SK-N-SH treated with all-trans-retinoic acid at 6 μM for 48 hours (cell line): Measurements from ENCODE around the gene PTPRN2.

Experiments used
- ATAC-seq: fragments of 200-7000 bp; cut with Tn5 transposase; 3 replicates; pipeline ENCODE4 v1.9.1; 2020; ENCODE audit warnings: mild to moderate bottlenecking, moderate library complexity
- CSDC2 ChIP-seq: fragments of 250-450 bp; sonication (Bioruptor Pico); IDR thresholded peaks from 2 replicates; pipeline ENCODE4 v1.5.0; 2020; ENCODE audit warnings: mild to moderate bottlenecking, moderate library complexity
- ESRRG ChIP-seq: fragments of 250-450 bp; sonication (Bioruptor Pico); IDR thresholded peaks from 2 replicates; pipeline ENCODE4 v1.6.1; 2021; ENCODE audit warnings: mild to moderate bottlenecking
- GLIS3 ChIP-seq: fragments of 250-450 bp; sonication (Bioruptor Pico); IDR thresholded peaks from 2 replicates; pipeline ENCODE4 v1.5.0; 2020; ENCODE audit warnings: mild to moderate bottlenecking, moderate library complexity
- ISL1 ChIP-seq: fragments of 250-450 bp; sonication (Bioruptor Pico); IDR thresholded peaks from 2 replicates; pipeline ENCODE4 v2.1.2; 2022; ENCODE audit warnings: mild to moderate bottlenecking, moderate library complexity
- OSR1 ChIP-seq: fragments of 250-450 bp; sonication (Bioruptor Pico); IDR thresholded peaks from 2 replicates; pipeline ENCODE4 v1.8.0; 2022; ENCODE audit warnings: moderate library complexity, mild to moderate bottlenecking, inconsistent platforms
- PPARA ChIP-seq: fragments of 250-450 bp; sonication (Bioruptor Pico); IDR thresholded peaks from 2 replicates; pipeline ENCODE4 v1.5.0; 2020; ENCODE audit warnings: mild to moderate bottlenecking, borderline replicate concordance
- RARB ChIP-seq: fragments of 250-450 bp; sonication (Bioruptor Pico); IDR thresholded peaks from 2 replicates; pipeline ENCODE4 v1.8.0; 2021; ENCODE audit warnings: mild to moderate bottlenecking, moderate library complexity
- TCF4 ChIP-seq: fragments of 250-450 bp; sonication (Bioruptor Pico); IDR thresholded peaks from 2 replicates; pipeline ENCODE4 v1.8.0; 2021; ENCODE audit warnings: mild to moderate bottlenecking, moderate library complexity, borderline replicate concordance
- TOX ChIP-seq: fragments of 250-450 bp; sonication (Bioruptor Pico); IDR thresholded peaks from 2 replicates; pipeline ENCODE4 v1.8.0; 2021; ENCODE audit warnings: mild to moderate bottlenecking, moderate library complexity, borderline replicate concordance
- ZC3H10 ChIP-seq: fragments of 250-450 bp; sonication (Bioruptor Pico); IDR thresholded peaks from 2 replicates; pipeline ENCODE4 v1.5.1; 2021; ENCODE audit warnings: mild to moderate bottlenecking, moderate library complexity
- ZFP3 ChIP-seq: fragments of 250-450 bp; sonication (Bioruptor Pico); IDR thresholded peaks from 2 replicates; pipeline ENCODE4 v1.5.0; 2020; ENCODE audit warnings: mild to moderate bottlenecking, moderate library complexity
- ZFP30 ChIP-seq: fragments of 450-650 bp; formaldehyde crosslinking; IDR thresholded peaks from 2 replicates; pipeline ENCODE4 v1.5.0; 2022; ENCODE audit warnings: mild to moderate bottlenecking, moderate library complexity
- ZNF565 ChIP-seq: fragments of 450-650 bp; formaldehyde crosslinking; conservative IDR thresholded peaks from 2 replicates; pipeline ENCODE4 v1.5.0; 2020; ENCODE audit warnings: low read depth, mild to moderate bottlenecking, moderate library complexity
- ZNF70 ChIP-seq: fragments of 450-650 bp; formaldehyde crosslinking; IDR thresholded peaks from 2 replicates; pipeline ENCODE4 v1.5.0; 2020; ENCODE audit warnings: mild to moderate bottlenecking, moderate library complexity
- ZNF8 ChIP-seq: fragments of 450-650 bp; formaldehyde crosslinking; IDR thresholded peaks from 2 replicates; pipeline ENCODE4 v1.5.0; 2020; ENCODE audit warnings: mild to moderate bottlenecking, moderate library complexity
- TF ChIP-seq, protein P1 (sequence below): fragments of 250-450 bp; sonication (Bioruptor Pico); IDR thresholded peaks from 2 replicates; pipeline ENCODE4 v1.5.1; 2020; ENCODE audit warnings: low read depth, mild to moderate bottlenecking, moderate library complexity
- TF ChIP-seq, protein P2 (sequence below): fragments of 250-450 bp; sonication (Bioruptor Pico); IDR thresholded peaks from 2 replicates; pipeline ENCODE4 v1.8.0; 2020; ENCODE audit warnings: mild to moderate bottlenecking, moderate library complexity, borderline replicate concordance
- TF ChIP-seq, protein P3 (sequence below): fragments of 250-450 bp; sonication (Bioruptor Pico); IDR thresholded peaks from 2 replicates; pipeline ENCODE4 v1.8.0; 2021; ENCODE audit warnings: low read depth, mild to moderate bottlenecking, moderate library complexity, borderline replicate concordance
- TF ChIP-seq, protein P4 (sequence below): fragments of 250-450 bp; sonication (Bioruptor Pico); IDR thresholded peaks from 2 replicates; pipeline ENCODE4 v1.5.0; 2020; ENCODE audit warnings: mild to moderate bottlenecking, moderate library complexity
- TF ChIP-seq, protein P5 (sequence below): fragments of 250-450 bp; sonication (Bioruptor Pico); IDR thresholded peaks from 2 replicates; pipeline ENCODE4 v1.5.1; 2021; ENCODE audit warnings: mild to moderate bottlenecking, moderate library complexity

PTPRN2 gene

DNA sequence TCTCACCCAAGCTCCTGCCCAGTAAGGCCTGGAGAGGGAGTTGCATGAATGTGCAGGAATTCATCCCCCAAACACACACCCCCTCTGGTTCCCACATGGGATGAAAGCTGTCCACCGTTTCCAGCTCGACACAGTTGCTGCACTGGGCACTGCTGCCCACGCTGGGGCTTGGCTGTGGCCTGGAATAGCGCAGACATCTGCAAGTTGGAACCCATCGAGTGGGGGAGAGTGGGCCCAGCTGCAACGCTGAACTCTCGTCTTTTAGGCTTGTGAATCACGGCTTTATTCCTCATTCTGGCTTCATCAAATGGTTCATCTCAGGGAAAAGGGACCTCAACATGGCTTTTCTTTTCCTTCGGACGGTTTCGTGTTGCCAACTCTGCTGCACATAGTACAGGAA lies 986.1 kb downstream of the PTPRN2 start:
- no peak for ATAC-seq
- TF ChIP-seq, protein P1, sequence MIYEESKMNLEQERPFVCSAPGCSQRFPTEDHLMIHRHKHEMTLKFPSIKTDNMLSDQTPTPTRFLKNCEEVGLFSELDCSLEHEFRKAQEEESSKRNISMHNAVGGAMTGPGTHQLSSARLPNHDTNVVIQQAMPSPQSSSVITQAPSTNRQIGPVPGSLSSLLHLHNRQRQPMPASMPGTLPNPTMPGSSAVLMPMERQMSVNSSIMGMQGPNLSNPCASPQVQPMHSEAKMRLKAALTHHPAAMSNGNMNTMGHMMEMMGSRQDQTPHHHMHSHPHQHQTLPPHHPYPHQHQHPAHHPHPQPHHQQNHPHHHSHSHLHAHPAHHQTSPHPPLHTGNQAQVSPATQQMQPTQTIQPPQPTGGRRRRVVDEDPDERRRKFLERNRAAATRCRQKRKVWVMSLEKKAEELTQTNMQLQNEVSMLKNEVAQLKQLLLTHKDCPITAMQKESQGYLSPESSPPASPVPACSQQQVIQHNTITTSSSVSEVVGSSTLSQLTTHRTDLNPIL (CRISPR knock-in tag): no peak
- TF ChIP-seq, protein P2, sequence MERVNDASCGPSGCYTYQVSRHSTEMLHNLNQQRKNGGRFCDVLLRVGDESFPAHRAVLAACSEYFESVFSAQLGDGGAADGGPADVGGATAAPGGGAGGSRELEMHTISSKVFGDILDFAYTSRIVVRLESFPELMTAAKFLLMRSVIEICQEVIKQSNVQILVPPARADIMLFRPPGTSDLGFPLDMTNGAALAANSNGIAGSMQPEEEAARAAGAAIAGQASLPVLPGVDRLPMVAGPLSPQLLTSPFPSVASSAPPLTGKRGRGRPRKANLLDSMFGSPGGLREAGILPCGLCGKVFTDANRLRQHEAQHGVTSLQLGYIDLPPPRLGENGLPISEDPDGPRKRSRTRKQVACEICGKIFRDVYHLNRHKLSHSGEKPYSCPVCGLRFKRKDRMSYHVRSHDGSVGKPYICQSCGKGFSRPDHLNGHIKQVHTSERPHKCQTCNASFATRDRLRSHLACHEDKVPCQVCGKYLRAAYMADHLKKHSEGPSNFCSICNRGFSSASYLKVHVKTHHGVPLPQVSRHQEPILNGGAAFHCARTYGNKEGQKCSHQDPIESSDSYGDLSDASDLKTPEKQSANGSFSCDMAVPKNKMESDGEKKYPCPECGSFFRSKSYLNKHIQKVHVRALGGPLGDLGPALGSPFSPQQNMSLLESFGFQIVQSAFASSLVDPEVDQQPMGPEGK (CRISPR knock-in tag): no peak
- TF ChIP-seq ZNF565 (CRISPR knock-in tag): no peak
- TF ChIP-seq PPARA: no peak
- no peak for TF ChIP-seq ZC3H10
- TF ChIP-seq TCF4: no peak
- TF ChIP-seq ZNF8 (CRISPR knock-in tag): no peak
- TF ChIP-seq ZFP3 (CRISPR knock-in tag): no peak
- no peak for TF ChIP-seq ZNF70 (CRISPR knock-in tag)
- no peak for TF ChIP-seq RARB
- TF ChIP-seq TOX (CRISPR knock-in tag): no peak
- TF ChIP-seq GLIS3 (CRISPR knock-in tag): no peak
- TF ChIP-seq, protein P3, sequence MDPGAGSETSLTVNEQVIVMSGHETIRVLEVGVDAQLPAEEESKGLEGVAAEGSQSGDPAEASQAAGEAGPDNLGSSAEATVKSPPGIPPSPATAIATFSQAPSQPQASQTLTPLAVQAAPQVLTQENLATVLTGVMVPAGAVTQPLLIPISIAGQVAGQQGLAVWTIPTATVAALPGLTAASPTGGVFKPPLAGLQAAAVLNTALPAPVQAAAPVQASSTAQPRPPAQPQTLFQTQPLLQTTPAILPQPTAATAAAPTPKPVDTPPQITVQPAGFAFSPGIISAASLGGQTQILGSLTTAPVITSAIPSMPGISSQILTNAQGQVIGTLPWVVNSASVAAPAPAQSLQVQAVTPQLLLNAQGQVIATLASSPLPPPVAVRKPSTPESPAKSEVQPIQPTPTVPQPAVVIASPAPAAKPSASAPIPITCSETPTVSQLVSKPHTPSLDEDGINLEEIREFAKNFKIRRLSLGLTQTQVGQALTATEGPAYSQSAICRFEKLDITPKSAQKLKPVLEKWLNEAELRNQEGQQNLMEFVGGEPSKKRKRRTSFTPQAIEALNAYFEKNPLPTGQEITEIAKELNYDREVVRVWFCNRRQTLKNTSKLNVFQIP: no peak
- TF ChIP-seq CSDC2 (CRISPR knock-in tag): no peak
- TF ChIP-seq, all 23 proteins: peak for 0

DNA sequence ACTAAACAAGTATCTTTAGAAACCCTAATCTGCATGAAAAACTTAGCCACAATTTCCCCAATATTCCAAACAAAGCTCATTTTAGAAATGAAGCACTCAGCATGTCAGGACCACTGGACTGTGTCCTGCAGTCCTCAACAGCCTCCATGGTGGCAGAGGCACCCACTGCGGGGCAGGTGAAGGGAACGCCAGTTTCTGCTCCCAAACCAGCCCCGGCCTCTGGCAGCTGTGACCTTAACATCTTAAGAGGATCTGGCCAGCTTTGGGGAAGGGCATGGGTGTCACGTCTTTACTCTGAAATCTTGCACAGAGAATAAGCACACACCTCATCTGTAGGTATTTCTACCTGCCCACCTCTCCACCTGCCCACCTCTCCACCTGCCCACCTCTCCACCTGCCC lies 988.1 kb downstream of the PTPRN2 start:
- ATAC-seq: no peak
- TF ChIP-seq ZNF70 (CRISPR knock-in tag): no peak
- no peak for TF ChIP-seq ZFP3 (CRISPR knock-in tag)
- TF ChIP-seq RARB: no peak
- TF ChIP-seq, protein P4, sequence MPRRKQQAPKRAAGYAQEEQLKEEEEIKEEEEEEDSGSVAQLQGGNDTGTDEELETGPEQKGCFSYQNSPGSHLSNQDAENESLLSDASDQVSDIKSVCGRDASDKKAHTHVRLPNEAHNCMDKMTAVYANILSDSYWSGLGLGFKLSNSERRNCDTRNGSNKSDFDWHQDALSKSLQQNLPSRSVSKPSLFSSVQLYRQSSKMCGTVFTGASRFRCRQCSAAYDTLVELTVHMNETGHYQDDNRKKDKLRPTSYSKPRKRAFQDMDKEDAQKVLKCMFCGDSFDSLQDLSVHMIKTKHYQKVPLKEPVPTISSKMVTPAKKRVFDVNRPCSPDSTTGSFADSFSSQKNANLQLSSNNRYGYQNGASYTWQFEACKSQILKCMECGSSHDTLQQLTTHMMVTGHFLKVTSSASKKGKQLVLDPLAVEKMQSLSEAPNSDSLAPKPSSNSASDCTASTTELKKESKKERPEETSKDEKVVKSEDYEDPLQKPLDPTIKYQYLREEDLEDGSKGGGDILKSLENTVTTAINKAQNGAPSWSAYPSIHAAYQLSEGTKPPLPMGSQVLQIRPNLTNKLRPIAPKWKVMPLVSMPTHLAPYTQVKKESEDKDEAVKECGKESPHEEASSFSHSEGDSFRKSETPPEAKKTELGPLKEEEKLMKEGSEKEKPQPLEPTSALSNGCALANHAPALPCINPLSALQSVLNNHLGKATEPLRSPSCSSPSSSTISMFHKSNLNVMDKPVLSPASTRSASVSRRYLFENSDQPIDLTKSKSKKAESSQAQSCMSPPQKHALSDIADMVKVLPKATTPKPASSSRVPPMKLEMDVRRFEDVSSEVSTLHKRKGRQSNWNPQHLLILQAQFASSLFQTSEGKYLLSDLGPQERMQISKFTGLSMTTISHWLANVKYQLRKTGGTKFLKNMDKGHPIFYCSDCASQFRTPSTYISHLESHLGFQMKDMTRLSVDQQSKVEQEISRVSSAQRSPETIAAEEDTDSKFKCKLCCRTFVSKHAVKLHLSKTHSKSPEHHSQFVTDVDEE: no peak
- no peak for TF ChIP-seq OSR1 (CRISPR knock-in tag)
- no peak for TF ChIP-seq TCF4
- TF ChIP-seq, protein P5, sequence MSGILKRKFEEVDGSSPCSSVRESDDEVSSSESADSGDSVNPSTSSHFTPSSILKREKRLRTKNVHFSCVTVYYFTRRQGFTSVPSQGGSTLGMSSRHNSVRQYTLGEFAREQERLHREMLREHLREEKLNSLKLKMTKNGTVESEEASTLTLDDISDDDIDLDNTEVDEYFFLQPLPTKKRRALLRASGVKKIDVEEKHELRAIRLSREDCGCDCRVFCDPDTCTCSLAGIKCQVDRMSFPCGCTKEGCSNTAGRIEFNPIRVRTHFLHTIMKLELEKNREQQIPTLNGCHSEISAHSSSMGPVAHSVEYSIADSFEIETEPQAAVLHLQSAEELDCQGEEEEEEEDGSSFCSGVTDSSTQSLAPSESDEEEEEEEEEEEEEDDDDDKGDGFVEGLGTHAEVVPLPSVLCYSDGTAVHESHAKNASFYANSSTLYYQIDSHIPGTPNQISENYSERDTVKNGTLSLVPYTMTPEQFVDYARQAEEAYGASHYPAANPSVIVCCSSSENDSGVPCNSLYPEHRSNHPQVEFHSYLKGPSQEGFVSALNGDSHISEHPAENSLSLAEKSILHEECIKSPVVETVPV (CRISPR knock-in tag): no peak
- TF ChIP-seq ZNF565 (CRISPR knock-in tag): no peak
- TF ChIP-seq, protein P2 (CRISPR knock-in tag): no peak
- TF ChIP-seq ISL1: no peak
- no peak for TF ChIP-seq PPARA
- TF ChIP-seq ZFP30 (CRISPR knock-in tag): no peak

DNA sequence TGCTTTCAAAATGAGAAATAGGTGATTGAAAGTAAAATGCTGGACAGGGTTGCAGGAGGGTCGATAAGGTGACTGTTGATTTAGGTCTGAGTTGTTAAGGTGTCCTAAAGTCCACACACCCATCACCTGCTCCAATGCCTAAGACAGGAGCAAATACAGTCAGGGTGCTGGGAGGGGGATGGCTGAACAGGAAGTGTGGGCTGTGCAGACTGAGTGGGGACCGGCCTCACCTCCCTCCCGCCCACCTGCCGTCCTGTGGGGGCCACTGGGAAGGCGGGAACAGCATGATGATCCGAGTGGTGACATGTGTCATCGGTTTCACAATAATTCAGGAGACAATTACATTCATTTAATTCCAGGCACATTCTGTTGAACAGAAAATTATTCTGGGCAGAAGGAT lies 990.1 kb downstream of the PTPRN2 start:
- ATAC-seq: no peak
- no peak for TF ChIP-seq ESRRG (CRISPR knock-in tag)
